ENCODE measurements around the gene GDF2. TPM values are rescaled to one million over a fixed set of nuclear protein-coding genes. Genes with fewer than 3 reads are reported as not detected.

The GDF2 gene
- total RNA-seq (2014; rRNA removed; shearing (Covaris generic)), result not detected in 2 replicates

DNA sequence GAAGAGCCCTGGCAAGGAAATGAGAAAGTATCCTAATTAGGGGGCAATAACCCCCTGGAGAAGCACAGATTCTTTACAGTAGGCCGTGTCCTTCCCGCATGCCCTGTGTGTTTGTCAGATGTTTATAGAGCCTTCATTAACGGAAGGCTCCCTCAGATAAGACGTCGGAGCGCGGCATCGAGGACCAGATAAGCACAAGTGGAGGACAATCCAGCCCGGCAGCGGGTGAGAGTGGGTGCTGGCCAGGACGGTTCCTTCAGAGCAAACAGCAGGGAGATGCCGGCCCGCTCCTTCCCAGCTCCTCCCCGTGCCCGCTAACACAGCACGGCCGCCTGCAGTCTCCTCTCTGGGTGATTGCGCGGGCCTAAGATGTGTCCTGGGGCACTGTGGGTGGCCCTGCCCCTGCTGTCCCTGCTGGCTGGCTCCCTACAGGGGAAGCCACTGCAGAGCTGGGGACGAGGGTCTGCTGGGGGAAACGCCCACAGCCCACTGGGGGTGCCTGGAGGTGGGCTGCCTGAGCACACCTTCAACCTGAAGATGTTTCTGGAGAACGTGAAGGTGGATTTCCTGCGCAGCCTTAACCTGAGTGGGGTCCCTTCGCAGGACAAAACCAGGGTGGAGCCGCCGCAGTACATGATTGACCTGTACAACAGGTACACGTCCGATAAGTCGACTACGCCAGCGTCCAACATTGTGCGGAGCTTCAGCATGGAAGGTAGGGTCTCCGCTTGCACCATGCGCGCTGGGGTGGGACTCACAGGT lies at the start of gene GDF2:
Gene GDF2, plus strand, starts transcription at position 155 of the 762 bp plus-strand sequence. Its CDS starts 215 bp downstream, at position 370.
- DNase-seq (ENCODE audit: low spot score), result no peak

- DNase-seq (ENCODE audit: low spot score), result no peak
These were observed 46.2 kb upstream of the GDF2 start for GRCh38 chr10:47276071-47276470.

GRCh38 chr10:47276576-47277351 lies 45.5 kb upstream of the GDF2 start:
- DNase-seq (ENCODE audit: low spot score), result no peak

GRCh38 chr10:47277352-47278151 lies 44.7 kb upstream of the GDF2 start:
- DNase-seq (ENCODE audit: low spot score), result no peak

- DNase-seq (ENCODE audit: low spot score), result no peak
These were observed 44.1 kb upstream of the GDF2 start for GRCh38 chr10:47278152-47278473.

GRCh38 chr10:47278720-47279119 lies 43.5 kb upstream of the GDF2 start:
- DNase-seq (ENCODE audit: low spot score), result no peak

DNA sequence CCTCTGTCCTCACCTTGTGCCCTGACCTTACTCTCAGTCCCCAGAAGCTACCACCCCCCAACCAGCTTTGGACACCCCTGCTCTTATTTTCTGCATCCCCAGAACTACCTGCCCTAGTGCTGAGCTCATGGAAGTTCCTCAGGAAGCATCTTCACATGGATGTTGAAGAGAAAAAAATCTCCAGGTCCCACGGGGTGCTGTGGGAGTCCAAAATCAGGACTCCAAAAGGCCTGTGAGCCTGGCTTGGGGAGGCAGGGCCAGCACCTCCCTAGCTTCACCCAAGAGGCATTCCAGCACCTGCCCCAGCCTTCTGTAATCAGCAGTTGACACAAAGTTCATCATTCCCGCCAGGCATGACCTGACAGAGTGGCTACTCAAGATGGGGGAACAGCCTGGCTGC lies 43.0 kb upstream of the GDF2 start:
- no peak for DNase-seq (ENCODE audit: low spot score)

- no peak for DNase-seq (ENCODE audit: low spot score)
These were observed 40.1 kb upstream of the GDF2 start for GRCh38 chr10:47282005-47282656.

DNA sequence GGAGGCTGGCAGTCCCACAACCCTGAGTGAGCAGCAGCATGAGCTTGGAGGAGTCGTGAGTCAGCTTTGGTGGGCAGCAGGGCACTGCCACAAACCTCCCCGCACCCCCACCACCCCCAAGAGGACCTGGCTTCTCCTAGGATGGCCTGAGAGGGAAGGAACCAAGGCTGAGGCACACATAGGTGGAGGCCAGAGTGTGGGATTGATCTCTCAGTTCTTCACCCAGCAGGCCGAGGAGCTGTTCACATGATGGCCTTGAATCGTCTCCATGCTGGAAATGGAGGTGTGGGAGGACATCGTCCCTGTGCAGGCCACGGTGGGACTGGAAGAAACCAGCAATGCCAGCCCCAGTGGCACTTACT lies 39.6 kb upstream of the GDF2 start:
- DNase-seq (ENCODE audit: low spot score), result no peak

DNA sequence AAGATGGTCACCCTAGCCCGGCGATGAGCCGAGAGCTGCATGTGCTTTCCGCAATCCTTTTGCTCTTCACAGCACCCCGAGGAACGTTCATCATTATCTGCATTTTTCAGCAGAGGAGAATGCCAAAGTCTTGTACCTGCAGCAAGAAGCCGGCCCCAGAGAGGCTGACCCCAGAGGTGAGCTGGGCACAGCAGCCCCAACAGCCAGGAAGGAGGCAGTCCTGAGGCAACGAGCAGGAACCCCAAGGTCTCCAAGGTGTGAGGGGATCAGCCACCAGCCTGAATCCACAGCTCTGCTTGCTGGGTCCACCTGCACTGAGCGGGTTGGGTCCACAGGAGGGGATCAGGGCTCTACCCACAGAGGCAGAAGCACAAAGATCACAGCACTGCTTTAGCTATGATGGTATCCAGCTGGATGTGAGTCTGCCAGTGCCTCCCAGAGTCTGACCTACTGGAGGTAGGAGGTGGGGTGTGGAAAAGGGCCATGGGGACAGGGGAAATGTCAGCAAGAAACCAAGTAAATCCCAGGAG lies 39.1 kb upstream of the GDF2 start:
- no peak for DNase-seq (ENCODE audit: low spot score)

GRCh38 chr10:47283848-47284247 lies 38.4 kb upstream of the GDF2 start:
- no peak for DNase-seq (ENCODE audit: low spot score)

DNA sequence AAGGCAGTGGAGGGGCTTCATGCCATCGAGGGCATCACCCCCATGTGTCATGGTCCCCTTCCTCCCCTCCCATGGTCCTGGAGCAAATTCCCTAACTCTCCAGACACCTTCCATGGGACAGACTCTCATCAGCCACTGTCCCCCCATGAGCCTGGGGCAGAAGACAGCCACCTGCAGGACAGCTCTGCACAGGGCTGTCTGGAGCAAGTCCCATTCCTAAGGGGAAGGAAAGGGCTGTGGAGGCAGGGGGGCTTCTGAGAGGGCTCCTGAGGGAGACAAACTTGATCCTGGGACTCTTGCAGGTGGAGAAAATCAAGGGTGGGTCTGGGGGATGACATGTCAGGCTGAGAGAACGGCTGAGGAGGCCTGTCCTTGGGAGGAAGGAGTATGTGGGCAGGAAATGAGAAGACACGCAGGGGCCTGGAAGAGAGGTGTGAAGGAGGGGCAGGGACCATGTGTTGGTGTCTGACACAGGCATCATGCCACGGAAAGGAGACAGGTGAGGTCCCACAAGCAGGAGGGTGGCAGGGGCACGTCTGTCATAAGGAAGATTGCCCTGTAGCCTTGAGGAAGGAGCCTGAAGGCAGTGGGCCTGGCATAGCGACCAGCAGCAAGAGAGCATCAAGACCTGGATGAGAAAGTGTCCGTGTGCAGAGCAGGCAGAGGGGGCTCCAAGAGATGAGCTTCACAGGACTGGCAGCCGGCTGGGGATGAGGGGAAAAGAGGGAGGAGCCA lies 36.7 kb upstream of the GDF2 start:
- DNase-seq (ENCODE audit: low spot score), result no peak

DNA sequence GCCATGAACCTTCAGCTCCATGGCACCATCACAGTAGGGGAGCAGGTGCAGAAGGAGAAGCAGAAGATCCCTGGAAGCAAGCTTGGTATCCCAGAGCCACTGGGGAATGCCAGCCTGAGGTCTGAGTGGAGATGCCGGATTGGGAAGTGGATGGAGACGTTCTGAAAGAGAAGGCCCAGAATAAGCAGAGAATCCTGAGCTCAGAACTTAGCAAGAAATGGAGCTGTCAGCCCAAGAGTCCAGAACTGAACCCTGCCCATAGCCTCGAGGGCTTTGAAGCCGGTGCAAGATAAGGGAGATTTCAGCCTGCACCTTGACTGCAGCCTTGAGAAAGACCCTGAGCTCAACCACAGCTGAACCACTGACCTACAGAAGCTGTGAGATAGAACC lies 36.1 kb upstream of the GDF2 start:
- no peak for DNase-seq (ENCODE audit: low spot score)

- DNase-seq (ENCODE audit: low spot score), result no peak
These were observed 35.5 kb upstream of the GDF2 start for GRCh38 chr10:47286591-47287315.

DNA sequence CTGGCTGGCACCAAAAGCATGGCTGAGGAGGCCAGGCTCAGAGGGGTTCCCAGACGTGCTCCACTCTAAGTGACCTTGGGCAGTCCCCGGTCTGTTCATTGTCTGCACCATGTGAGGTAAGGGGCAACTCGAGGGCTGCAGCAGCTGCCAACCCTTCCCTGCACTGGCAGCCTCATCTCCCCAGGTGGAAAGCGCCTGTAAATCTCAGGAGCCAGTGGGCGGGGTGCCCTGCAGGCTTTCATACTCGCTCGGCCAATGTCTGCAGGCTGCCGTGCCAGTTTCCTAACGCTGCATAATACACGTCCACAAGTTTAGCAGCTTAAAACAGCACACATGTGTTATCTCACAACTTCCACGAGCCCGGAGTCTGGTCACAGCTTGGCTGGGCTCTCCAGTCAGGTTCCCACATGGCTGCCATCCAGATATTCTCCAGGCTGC lies 34.9 kb upstream of the GDF2 start:
- DNase-seq (ENCODE audit: low spot score), result no peak

DNA sequence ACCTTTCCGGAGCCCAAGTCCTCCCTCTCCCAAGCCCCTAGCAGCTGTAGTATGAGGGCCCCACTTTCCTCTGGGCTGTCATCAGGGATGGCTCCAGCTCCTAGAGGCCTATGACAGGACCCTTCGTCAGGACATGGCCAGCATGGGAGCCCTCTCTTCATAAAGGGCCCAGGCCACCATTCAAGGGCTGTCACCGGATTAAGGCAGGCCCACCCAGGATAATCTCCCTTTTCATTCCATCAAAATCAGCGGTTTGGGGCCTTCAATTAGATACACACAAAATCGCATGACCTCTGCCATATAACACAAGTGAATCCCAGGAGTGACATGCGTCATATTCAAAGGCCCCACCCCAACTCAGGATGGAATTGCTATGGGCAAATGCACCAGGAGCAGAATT lies 34.4 kb upstream of the GDF2 start:
- DNase-seq (ENCODE audit: low spot score), result no peak

GRCh38 chr10:47288236-47288635 lies 34.0 kb upstream of the GDF2 start:
- DNase-seq (ENCODE audit: low spot score), result no peak

DNA sequence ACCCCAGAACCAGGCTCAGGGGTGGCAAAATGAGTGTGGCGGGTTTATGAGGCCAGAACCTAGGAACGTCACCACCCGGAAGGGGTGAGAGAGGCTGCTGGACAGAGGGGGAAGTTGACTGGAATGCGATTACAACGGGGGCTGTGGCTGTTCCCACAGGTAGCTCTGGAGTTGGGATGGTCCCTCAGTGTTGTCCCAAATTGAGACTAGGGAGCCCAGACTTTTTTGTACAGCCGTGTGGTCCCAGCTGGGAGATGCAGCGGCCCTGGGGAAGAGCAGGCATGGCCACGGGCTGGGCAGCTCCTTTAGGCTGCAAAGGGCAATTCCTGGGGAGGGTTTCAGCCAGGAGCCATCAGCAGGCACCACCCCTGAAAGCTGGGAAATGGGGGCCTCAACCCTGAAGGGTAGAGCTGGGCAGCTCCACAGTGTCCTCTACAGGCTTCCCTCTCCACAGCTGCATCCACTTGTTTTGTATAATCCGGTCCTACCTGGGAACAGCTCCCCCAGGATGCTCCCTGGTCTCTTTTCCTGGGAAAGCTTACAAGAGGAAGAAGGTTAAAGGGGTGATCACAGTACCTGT lies 33.2 kb upstream of the GDF2 start:
- DNase-seq (ENCODE audit: low spot score), result no peak

- DNase-seq (ENCODE audit: low spot score), result no peak
These were observed 32.3 kb upstream of the GDF2 start for GRCh38 chr10:47289921-47290320.

- DNase-seq (ENCODE audit: low spot score), result no peak
These were observed 31.9 kb upstream of the GDF2 start for GRCh38 chr10:47290338-47290737.
